GM19238 (cell line): ENCODE measurements around the gene LRBA.
"Not testable (repeated sequence)": the region's sequence is repeated elsewhere in the genome, so short reads cannot be mapped to it uniquely, and the experiment has no call there.

Source experiments
- DNase-seq: peaks from one replicate; pipeline ENCODE4 v3.0.0; 2011; ENCODE audit warnings: low spot score; ENCODE audit not compliant: insufficient read length

The LRBA gene

DNA sequence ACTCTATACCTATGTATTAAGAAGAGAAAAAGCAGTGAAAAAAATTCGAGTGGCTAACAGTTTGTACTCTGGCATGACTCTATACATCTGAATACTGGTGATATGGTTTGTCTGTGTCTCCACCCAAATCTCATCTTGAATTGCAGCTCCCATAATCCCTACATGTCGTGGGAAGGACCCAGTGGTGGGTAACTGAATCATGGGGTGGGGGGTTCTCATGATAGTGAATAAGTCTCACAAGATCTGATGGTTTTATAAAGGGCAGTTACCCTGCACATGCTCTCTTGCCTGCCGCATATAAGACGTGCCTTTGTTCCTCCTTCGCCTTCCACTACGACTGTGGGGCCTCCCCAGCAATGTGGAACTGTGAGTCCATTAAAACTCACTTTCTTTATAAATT is 70.4 kb downstream of the LRBA start:
- DNase-seq: no peak

- DNase-seq: no peak
These were observed 71.3 kb downstream of the LRBA start for GRCh38 chr4:150943818-150944217.

- no peak for DNase-seq
These were observed 72.0 kb downstream of the LRBA start for GRCh38 chr4:150943126-150943525.

GRCh38 chr4:150942539-150942938 is 72.5 kb downstream of the LRBA start:
- DNase-seq: no peak

GRCh38 chr4:150940123-150940522 is 75.0 kb downstream of the LRBA start:
- DNase-seq: no peak

DNA sequence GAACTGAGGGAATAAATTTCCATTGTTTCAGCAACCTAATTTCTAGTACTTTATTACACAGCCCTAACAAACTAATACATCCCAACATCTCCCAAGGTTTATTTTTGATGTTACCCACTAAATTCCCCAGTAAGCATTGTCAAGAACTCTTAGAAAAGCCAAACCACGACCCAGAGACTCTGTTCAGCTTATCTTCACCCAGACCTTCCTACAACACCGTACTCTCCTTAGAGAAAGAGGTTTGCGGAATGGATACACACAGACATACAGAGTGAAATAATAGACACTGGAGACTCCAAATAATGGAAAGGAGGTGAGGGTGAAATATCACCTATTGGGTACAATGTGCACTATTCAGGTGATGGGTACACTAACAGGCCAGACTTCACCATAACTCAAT is 75.6 kb downstream of the LRBA start:
- no peak for DNase-seq

DNA sequence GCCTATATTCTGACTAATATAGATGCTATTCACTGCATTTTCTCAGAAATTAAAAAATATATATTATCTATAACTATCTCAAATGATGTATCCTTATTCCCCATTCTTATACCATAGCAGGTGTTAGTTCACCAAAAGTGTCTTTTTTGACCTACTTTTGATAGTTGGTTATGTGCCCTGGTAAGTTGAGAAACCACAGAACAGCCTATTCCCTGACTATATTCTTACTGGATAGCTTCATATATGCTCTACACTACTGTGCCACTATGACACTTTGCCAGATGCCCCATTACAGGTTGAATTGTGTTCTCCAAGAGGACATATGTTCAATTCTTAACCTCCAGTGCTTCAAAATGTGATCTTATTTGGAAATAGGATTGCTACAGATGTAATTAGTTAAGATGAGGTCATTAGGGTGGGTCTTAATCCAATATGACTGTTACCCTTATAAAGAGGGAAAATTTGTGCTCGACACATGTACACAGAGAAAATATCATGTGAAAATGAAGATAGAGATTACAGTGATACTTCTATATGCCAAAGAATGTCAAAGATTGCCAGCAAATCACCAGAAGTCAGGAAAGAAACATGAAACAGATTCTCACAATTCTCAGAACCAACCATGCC is 76.1 kb downstream of the LRBA start:
- no peak for DNase-seq

DNA sequence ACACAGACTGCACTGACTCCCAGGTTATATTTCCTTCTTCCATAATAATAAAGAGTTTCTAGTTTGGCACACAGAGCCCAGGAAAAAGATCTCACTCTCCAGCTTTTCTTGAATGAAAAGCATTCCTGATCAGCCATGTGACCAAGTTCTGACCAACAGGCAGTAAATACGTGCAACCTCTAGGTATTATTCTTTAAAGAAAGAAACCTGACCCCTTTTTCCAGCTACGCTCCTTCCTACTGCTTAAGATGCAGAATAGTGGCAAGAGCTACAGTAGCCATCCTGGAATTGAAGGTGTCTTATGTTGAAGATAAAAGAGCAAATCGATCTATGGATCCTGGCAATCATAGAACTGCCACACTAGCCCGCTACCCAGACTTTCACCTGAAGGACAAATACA is 76.7 kb downstream of the LRBA start:
- DNase-seq: no peak

- DNase-seq: no peak
These were observed 81.1 kb downstream of the LRBA start for GRCh38 chr4:150934022-150934421.

GRCh38 chr4:150931796-150932195 is 83.3 kb downstream of the LRBA start:
- DNase-seq: no peak

GRCh38 chr4:150931005-150931404 is 84.1 kb downstream of the LRBA start:
- DNase-seq: no peak

- no peak for DNase-seq
These were observed 91.1 kb downstream of the LRBA start for GRCh38 chr4:150923945-150924344.

DNA sequence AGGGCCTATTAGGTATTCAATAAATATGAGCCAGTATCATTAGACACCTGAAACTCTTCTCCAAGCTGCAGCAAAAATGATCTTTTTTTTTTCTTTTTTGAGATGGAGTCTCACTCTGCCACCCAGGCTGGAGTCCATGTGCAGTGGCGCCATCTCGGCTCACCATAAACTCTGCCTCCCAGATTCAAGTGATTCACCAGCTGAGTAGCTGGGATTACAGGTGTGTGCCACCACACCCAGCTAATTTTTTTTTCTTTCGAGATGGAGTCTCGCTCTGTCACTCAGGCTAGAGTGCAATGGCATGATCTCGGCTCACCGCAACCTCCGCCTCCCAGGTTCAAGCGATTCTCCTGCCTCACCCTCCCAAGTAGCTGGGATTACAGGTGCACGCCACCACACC is 93.6 kb downstream of the LRBA start:
- DNase-seq: not testable (repeated sequence)

- not testable (repeated sequence) for DNase-seq
These were observed 96.5 kb downstream of the LRBA start for GRCh38 chr4:150918562-150918961.

DNA sequence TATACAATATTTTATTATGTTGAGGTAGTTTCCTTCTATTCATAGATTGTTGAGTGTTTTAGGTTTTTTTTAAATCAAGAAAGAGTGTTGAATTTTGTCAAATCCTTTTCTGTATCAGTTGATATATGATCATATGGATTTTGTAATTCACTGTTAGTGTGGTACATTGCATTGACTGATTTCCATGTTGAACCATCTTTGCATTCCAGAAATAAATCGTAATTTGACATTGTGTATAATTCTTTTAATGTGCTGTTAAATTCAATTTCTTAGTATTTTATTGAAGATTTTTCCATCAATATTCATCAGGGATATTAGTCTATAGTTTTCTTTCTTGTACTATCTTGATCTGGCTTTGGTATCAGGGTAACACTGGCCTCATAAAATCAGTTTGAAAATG is 103.8 kb downstream of the LRBA start:
- DNase-seq: no peak

DNA sequence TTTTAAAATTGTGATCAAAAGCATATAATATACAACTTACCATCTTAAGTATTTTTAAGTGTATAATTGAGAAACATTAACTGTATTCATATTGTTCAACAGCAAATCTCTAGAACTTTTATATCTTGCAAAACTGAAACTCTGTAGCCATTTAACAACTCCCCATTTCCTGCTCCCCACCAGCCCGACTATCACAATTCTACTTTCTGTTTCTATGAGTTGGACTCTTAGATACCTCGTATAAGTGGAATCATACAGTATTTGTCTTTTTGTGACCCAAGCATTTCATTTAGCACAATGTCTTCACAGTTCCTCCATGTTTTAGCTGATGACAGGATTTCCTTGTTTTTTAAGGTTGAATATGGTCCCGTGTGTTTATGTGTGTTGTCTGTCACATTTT is 106.0 kb downstream of the LRBA start:
- no peak for DNase-seq

GRCh38 chr4:150906987-150907633 is 108.0 kb downstream of the LRBA start:
- no peak for DNase-seq

GRCh38 chr4:150904671-150905070 is 110.4 kb downstream of the LRBA start:
- DNase-seq: no peak

DNA sequence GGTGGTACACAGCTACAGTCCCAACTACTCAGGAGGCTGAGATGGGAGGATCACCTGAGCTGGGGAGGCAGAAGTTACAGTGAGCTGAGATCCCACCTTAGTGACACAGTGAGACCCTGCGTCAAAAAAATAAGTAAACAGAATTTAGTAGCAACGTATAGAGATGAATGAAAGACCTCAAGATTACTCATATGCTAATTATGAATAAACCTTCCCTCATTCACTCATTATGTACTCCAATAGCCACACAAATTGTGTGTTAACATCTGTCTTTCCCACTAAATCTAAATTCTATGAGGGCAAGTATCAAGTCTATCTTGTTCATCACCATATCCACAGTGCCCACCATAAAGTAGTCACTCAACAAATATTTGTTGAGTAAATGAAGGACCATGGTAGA is 111.5 kb downstream of the LRBA start:
- DNase-seq: no peak

- no peak for DNase-seq
These were observed 118.6 kb downstream of the LRBA start for GRCh38 chr4:150896497-150896896.

- DNase-seq: no peak
These were observed 124.8 kb downstream of the LRBA start for GRCh38 chr4:150890246-150890645.

DNA sequence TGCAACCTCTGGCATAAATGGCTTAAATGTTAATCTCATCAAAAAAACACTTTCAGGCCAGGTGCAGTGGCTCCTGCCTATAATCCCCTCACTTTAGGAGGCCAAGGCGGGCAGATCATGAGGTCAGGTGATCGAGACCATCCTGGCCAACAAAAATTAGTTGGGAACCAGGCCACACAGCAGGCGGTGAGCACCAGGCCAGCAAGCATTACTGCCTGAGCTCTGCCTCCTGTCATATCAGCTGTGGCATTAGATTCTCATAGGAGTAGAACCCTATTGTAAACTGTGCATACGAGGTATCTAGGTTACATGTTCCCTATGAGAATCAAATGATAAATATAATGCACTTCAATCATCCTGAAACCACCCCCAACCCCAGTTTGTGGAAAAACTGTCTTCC is 125.8 kb downstream of the LRBA start:
- DNase-seq: no peak

GRCh38 chr4:150888625-150889024 is 126.5 kb downstream of the LRBA start:
- no peak for DNase-seq
